HG02885 (cell line): Measurements from ENCODE around the gene FGF6.
"Not testable (repeated sequence)": the region's sequence is repeated elsewhere in the genome, so short reads cannot be mapped to it uniquely, and the experiment has no call there.

Source experiments
- ATAC-seq: cut with Tn5 transposase; IDR thresholded peaks from one replicate; pipeline ENCODE4 v1.9.1; 2021; ENCODE audit warnings: mild to moderate bottlenecking; ENCODE audit not compliant: unreplicated experiment, poor library complexity

FGF6 gene

DNA sequence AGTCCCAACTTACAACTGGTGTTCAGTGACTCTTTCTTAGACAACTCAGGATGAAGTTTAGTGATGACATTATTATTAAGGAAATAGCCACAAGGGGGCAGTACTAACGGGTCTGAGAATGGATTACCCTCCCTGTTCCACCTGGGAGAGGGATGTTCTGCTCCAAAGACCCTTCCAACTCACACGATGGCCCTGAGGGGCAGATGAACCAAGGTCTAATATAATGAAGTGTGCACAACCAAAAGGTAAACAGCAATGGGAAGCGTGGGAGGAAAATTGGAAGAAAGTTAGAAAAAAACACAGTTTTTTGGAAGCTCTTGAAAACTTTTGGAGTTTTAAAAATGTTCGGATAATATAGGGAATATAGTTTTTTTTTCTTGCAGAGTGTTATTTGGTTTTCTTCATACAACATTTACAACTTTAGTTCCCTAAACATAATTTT is 24.0 kb downstream of the FGF6 start:
- ATAC-seq: no peak

DNA sequence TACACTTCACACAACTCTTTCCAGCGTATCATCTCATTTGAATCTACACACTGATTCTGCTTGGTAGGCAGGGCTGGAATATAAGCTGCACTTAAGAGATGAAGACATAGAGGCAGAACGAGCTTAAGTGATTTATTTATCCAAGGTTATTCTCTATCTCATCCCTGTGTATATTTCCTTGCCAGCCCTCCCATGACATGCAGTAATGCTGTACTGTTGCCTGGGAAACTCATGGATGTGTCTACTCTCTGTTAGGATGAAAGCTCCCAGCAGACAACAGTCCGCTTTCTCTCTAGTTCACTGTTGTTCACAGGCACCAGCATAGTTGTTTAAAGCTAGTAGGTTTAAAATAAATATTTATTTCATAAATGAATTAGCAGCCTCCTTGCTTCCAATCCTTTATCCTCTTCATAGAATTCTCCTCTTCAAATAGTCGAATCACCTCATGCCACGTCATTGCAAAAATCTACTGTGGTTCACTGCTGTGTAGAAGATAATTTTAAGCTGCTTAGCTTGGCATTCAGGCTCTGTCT is 25.4 kb downstream of the FGF6 start:
- no peak for ATAC-seq

DNA sequence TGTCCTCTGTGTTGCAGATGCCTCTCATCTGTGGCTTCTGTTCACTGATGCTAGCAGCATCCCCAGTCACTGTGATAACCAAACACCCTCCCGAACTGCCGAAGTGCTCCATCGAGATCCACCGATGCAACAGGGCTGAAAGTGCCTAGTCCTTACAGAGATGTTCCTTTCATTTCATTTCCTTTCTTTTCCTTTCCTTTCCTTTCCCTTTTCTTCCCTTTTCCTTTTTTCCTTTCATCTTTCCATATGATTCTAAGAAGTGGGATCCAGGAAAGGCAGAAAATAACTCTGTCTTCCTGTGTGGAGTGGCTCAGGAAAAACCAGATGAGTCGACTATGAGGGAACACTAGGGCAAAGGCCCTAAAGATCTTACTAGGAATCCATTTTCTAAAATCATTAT is 26.7 kb downstream of the FGF6 start:
- no peak for ATAC-seq

DNA sequence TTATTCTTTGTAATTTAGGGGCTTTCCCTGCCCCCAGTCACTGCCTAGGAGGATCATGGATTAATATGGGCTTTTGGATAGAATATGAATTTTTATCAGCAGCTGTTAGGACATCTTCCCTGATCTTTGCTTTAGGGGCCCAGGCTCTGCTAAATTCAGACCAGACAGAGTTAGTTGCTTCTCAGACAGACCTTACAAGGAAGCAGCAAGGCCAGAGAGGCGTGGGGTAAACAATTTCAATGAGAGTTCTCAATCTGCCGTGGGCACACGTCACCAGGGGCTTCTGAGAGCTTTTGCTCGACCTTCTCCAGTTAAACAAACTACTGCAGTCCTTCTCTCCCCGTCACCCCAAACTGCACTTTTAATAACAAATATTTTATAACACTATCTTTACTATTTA is 27.7 kb downstream of the FGF6 start:
- ATAC-seq: no peak

DNA sequence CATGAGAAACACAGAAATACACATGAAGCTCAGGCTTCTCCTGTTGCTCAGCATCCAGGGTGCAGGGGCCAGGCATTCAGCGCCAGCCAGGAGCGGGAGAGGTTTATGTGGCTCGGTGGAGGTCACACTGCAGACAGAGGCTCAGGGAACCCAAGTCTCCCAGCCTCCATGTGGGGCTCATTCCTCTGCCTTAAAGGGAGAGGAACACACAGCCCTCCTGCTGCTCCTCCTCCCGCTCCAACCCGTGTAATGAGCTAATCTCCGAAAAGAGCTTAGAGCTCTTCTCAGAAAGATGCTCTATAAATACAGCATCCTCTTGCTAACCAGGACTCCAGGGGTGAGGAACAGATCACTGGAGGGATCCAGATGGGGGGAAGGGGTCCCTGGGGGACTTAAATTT is 28.2 kb downstream of the FGF6 start:
- ATAC-seq: no peak

DNA sequence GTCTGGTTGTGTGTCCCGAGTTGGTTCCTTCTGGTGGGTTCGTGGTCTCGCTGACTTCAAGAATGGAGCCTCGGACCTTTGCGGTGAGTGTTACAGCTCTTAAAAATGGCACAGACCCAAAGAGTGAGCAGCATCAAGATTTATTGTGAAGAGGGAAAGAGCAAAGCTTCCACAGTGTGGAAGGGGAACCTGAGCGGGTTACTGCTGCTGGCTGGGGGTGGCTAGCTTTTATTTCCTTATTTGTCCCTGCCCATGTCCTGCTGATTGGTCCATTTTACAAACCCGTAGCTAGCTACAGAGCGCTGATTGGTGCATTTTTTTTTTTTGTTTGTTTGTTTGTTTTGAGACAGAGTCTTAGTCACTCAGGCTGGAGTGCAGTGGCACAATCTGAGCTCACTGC is 29.3 kb downstream of the FGF6 start:
- no peak for ATAC-seq

DNA sequence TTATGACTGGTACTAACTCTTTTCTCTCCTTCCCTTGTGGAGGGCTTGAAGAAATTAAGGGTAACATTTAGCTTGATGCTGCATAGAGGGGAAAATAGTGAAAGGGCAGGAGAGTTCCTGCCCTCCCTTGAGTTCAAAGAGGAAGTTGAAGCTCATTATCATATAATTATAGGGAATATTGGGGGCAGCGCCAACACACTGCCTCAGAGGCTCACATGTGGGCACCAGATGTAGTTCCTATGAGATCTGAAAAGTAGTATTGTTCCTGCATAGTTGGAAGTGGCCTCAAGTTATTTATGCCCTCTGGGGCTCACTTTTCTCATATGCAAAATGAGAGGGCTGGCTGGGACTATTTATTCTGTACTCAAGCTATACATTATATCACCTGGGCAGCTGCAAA is 33.1 kb downstream of the FGF6 start:
- no peak for ATAC-seq

DNA sequence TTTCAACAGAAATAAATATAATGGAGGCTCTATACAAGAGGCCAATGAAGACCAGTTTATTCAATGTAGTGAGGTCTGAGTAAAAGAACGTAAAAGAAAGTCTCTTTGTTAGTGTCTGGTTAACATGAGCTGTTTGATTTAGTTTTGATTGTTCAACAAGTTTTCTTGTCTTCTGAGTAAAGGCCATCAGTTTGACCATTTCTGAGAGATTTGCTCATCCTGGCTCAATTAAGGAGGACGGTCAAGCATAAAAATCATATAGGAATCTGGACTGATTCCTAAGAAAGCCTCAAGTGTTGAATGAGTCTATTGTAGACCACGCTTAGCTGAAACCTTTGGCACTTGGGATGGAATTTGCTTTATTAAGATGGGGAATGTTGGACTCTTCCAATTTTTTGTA is 33.6 kb downstream of the FGF6 start:
- no peak for ATAC-seq

DNA sequence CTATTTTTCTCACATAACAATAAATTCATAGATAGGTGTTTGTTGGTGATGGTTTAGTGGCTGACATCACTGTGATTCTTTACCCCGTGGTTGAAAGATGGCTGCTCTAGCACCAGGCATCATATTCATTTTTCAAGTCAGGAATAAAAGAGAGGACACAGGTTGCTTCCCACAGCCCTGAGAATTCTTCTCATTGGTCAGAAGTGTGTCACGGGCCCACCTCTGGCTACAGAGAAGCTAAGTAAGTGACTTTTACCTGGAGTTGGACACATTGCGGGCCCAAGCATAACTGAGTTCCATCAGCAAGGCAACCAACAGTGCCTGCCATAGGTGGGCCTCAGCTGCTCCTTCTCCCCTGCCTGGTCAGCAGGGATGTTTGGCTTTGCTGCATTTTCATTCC is 38.5 kb downstream of the FGF6 start:
- no peak for ATAC-seq

DNA sequence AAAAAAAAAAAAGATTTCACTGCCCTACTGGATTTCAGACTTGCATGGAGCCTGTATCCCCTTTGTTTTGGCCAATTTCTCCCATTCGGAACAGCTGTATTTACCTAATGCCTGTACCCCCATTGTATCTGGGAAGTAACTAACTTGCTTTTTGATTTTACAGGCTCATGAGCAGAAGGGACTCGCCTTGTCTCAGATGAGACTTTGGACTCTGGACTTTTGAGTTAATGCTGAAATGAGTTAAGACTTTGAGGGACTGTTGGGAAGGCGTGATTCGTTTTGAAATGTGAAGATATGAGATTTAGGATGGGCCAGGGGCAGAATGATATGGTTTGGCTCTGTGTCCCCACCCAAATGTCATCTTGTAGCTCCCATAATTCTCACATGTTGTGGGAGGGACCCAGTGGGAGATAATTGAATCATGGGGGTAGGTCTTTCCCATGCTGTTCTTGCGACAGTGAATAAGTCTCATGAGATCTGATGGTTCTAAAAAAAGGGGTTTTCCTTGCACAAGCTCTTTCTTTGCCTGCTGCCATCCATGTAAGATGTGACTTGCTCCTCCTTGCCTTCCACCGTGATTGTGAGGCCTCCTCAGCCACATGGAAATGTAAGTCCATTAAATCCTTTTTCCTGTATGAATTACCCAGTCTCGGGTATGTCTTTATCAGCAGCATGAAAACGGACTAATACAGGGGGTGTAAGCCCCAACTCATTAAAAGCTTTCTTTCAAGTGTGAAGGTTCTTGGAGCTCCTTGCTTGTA is 40.6 kb downstream of the FGF6 start:
- ATAC-seq: not testable (repeated sequence)

DNA sequence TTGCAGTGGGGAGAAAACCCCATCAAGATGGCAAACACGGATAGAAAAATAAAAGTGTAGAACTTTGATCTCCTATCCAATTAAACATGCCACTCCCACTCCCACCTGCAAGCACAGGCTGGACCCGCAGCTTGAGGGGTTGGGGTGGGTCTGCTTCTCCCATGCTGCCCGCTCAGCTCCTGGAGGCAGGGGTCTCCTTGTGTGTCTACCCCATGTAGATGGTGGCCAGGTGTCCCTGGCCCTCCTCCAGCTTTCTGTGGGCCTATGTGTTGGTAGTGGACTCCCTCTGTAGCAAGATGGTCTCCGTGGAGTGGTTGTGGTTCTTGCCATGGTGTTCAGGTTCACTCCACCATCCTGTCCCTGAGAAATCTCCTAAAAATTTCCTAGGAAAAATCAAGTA is 42.6 kb downstream of the FGF6 start:
- no peak for ATAC-seq

DNA sequence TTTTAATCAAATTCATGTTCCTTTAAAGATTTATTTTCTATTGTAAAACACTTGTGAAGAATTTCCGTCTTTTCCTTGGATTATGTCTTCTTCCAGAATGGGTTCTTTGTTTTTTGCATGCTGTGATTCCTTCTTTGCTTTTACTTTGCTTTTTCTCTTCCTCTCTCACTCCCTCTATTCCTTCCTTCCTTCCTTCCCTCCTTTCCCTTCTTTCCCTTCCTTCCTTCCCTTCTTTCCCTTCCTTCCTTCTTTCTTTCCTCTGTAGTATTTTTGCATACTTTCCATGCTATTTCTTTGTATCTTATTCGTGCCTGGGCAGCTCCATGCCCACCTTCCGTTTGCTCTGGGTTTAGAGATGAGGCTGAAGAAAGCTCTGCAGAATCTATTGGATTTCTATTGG is 44.5 kb downstream of the FGF6 start:
- ATAC-seq: no peak

DNA sequence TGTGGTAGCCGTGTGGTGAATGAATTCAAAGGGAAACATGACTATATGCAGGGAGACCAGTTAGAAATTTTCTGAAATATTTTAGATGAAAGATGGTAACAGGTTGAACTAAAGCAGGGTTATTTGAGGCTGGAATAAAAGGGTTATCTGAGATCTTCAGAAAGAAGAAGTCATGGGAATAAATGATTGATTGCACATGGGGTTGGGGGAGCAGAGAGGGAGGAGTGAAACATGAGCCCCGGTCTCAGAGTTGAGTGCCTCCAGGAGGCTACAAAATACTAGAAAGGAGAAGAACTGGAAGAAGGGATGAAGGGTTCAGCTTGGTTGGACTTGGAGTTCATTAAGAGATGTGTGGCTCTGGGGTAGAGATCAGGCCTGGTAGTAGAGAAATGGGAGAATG is 49.8 kb downstream of the FGF6 start:
- no peak for ATAC-seq

DNA sequence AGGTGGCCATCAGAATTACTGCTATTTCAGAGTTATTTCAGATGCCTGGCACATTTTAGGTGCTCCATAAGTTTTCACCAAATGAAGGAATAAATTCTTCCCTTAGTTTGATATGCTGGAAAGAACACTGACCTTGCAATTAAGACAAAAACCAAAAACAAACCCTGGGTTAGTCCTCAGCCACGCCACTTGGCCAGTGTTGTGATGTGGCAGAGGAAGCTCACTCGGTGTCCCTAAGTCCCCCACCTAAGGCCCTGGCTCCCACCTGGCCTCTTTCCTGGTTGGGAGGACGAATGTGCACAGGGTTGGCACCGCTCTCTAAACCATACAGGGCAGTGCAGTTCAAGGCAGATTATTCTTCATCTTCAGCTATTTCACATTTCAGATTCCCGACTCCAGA is 52.4 kb downstream of the FGF6 start:
- no peak for ATAC-seq

DNA sequence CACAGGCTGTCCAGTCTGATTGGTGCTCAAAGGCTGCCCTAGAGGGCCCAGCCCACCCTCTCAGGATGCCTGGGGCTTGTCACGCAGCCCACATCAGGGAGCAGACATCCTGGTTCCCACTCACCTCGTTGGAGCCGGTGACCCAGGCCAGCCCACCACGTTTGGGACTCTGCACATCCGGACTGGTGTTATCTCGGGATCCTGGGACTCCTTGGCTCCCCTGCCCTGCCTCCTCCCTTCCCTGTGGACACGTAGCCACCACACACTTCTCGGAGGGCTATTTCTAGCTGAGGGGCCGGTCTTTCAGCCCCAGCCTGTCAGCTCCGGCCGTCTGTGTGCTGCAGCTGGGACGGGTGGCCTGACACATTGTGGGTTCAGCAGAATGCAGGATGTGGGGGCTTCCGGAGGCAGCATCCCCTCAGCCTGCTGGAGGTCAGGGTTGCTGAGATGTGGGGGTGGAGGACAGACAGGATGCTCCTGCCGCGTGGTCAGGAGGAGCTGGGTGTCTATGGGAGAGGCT is 53.3 kb downstream of the FGF6 start:
- ATAC-seq: no peak

DNA sequence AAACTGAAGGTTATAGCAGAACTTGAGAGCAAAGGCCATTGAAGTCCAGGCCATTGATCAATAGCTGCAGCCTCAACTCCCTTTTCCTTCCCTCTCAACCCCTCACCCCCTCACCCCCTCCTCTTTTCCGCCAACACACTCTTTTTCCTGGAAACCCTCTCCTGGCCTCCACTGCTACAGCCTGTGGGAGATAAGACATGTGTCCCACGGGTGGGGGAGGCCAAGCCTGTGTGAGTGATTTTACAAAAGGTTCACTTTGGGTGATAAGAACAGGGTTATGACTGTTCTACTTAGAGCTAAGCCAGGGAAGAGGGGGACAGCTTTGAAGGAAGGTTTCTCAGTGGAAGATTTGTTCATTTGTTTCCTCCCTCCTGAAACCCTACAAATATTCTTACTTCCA is 57.0 kb downstream of the FGF6 start:
- no peak for ATAC-seq

DNA sequence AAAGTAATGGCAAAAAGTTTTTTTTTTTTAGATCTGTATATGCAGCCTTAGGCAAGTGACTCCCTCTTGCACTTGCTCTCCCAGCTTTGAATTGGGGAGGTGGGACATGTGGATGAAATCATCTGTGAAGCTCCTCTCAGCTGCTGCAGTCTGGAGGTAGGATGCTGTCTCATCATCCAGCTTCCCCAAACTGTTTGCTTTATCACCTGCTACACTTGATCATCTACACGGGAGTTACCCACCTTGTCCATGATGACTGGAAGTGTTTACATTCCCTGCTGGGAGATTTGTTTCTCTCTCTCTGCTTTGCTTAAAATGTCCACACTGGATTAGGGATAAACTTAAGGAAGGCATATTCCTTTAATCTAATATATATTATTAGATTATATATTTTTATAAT is 57.6 kb downstream of the FGF6 start:
- no peak for ATAC-seq

DNA sequence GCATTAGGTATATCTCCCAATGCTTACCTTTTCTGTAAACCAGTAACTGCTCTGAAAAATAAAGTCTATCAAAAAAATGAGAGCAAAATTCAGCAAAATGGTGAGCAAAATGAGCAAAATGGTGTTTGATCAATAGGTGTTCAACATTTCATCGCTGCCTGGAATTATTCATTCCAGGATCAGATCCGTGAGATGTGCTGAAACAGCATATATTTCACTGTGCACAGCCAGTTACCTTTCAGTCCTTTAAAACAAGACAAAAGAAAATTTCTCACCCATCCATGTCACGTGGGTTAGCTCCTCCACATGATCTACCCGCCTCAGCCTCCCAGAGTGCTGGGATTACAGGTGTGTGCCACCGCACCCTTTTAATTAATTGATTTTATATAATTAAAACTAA is 58.0 kb downstream of the FGF6 start:
- no peak for ATAC-seq

DNA sequence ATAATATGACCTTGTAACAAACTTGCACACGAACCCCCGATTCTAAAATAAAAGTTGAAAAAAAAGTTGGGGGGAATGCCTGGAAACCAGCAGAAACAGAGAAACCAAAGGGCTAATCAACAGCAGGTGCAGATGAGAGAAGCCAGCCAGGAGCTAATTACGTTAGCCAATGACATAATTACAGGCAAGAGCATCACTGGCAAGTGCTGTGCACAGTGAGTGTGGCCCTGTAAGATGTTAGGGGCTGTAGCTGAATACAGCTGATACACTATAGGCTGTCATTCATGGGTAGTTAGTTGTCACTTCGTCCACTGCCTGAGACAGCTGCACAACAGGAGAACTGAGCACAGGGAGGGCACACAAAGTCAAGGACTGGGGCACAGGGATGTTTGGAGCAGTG is 58.8 kb downstream of the FGF6 start:
- no peak for ATAC-seq
